Measurements from ENCODE around the gene SLC6A16. TPM values are rescaled to one million over a fixed set of nuclear protein-coding genes. Genes with fewer than 3 reads are reported as not detected.

Gene SLC6A16
- total RNA-seq, 1 experiment from 2014 or later = 3.7 TPM

- BruUV-seq (replicated peaks) = no TSS peak
- DNase-seq (ENCODE audit: low spot score) = peak; percentile 34
- H3K9me3 ChIP-seq (ENCODE audit: low read depth, low read length, poor library complexity, severe bottlenecking) = no peaks in the 10 kb centered on the region
- ChIA-PET POLR2A (ENCODE audit: low non-redundant PET) (no interaction called here), CTCF (interaction anchor here (0.6 kb wide), 1 partner anchor 14 kb away, joined by 3 read pairs; no protein-coding TSS in a partner anchor)
- no peak overlapping the region for H3K27ac ChIP-seq (ENCODE audit: low read depth, low read length, poor library complexity, severe bottlenecking)
- intact Hi-C loops (cut with micrococcal nuclease; ENCODE audit: unreplicated experiment) = no loop called here
- TF ChIP-seq EZH2 (IDR thresholded peaks at IDR 0.05; ENCODE audit: borderline replicate concordance, low read depth, low read length, poor library complexity, severe bottlenecking) = no peak
- TF ChIP-seq, protein P1, sequence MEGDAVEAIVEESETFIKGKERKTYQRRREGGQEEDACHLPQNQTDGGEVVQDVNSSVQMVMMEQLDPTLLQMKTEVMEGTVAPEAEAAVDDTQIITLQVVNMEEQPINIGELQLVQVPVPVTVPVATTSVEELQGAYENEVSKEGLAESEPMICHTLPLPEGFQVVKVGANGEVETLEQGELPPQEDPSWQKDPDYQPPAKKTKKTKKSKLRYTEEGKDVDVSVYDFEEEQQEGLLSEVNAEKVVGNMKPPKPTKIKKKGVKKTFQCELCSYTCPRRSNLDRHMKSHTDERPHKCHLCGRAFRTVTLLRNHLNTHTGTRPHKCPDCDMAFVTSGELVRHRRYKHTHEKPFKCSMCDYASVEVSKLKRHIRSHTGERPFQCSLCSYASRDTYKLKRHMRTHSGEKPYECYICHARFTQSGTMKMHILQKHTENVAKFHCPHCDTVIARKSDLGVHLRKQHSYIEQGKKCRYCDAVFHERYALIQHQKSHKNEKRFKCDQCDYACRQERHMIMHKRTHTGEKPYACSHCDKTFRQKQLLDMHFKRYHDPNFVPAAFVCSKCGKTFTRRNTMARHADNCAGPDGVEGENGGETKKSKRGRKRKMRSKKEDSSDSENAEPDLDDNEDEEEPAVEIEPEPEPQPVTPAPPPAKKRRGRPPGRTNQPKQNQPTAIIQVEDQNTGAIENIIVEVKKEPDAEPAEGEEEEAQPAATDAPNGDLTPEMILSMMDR (conservative IDR thresholded peaks at IDR 0.05; ENCODE audit: low read depth, low read length) = no peak
- no peaks in the 10 kb centered on the region for H3K4me1 ChIP-seq (ENCODE audit: insufficient read depth, low read length, poor library complexity, severe bottlenecking)
- H3K27me3 ChIP-seq (replicated peaks; ENCODE audit: insufficient read depth, low read depth, low read length, poor library complexity) = no peaks in the 10 kb centered on the region
- peaks cover 81% of the 10 kb centered on the region for H3K36me3 ChIP-seq (ENCODE audit: insufficient read depth, low read length, poor library complexity, severe bottlenecking)
- H3K4me3 ChIP-seq (ENCODE audit: low read depth, low read length, poor library complexity, severe bottlenecking) = no peak overlapping the region
Measured at GRCh38 chr19:49348305-49349189, 23.6 kb upstream of the SLC6A16 start.

DNA sequence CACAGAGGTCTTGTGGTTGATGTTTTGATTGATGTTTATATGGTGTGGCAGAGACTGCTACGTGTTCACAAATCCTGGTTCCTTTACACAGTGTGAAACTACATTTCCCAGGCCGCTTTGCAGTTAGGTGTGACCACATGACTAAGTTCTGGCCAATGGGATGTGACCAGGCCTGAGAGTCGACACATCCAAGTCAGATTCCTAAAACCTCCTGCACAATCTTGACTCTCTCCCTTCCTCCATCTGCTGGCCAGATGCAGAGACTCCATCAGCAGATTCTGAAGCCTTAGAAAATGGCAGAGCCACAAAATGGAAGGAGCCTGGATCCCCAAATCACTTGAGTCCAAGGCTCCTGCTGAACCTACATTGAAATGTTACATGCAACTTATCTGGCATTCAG is 22.8 kb upstream of the SLC6A16 start:
- Histone ChIP-seq H3K9me3 (ENCODE audit: low read depth, low read length, poor library complexity, severe bottlenecking) (no peaks in the 10 kb centered on the region), H3K4me3 (ENCODE audit: low read depth, low read length, poor library complexity, severe bottlenecking) (no peak overlapping the region), H3K27me3 (replicated peaks; ENCODE audit: insufficient read depth, low read depth, low read length, poor library complexity) (no peaks in the 10 kb centered on the region), H3K4me1 (ENCODE audit: insufficient read depth, low read length, poor library complexity, severe bottlenecking) (no peaks in the 10 kb centered on the region), H3K36me3 (ENCODE audit: insufficient read depth, low read length, poor library complexity, severe bottlenecking) (peaks cover 84% of the 10 kb centered on the region), H3K27ac (ENCODE audit: low read depth, low read length, poor library complexity, severe bottlenecking) (no peak overlapping the region)
- BruUV-seq (replicated peaks) = no TSS peak
- DNase-seq (ENCODE audit: low spot score) = peak; percentile 68
- CTCF ChIA-PET = no interaction called here
- TF ChIP-seq EZH2 (IDR thresholded peaks at IDR 0.05; ENCODE audit: borderline replicate concordance, low read depth, low read length, poor library complexity, severe bottlenecking) = no peak
- TF ChIP-seq, protein P1 (conservative IDR thresholded peaks at IDR 0.05; ENCODE audit: low read depth, low read length) = 0 out of 2 replicates have a peak, but pooled peaks have one; percentile 31
- POLR2A ChIA-PET (ENCODE audit: low non-redundant PET) = interaction anchor here (0.5 kb wide), 1 partner anchor 10 kb away, joined by 4 read pairs; no protein-coding TSS in a partner anchor
- intact Hi-C loops (cut with micrococcal nuclease; ENCODE audit: unreplicated experiment) = no loop called here

DNA sequence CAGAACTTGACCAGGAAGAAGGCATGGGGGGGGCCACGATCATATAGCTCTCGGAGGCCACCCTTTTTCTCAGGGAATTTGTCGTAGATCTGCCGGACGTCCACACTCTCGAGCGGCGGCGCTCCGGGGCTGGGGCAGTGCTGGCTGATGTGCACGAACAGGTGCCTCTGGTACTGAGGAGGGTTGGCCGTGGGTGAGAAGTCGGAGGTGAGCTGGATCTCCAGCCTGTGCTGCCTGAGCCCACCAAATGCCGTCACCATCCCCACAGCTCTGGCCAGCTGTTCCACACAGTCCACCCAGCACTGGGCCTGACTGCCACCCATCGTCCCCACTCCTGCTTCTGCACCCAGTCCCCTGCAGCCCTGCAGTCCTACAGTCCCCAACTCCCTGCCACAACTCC is 22.2 kb upstream of the SLC6A16 start:
- TF ChIP-seq EZH2 (IDR thresholded peaks at IDR 0.05; ENCODE audit: borderline replicate concordance, low read depth, low read length, poor library complexity, severe bottlenecking) = no peak
- TF ChIP-seq, protein P1 (conservative IDR thresholded peaks at IDR 0.05; ENCODE audit: low read depth, low read length) = no peak

More for the DNA sequence above, 22.2 kb upstream of the SLC6A16 start:
- Histone ChIP-seq H3K27ac (ENCODE audit: low read depth, low read length, poor library complexity, severe bottlenecking) (no peak overlapping the region), H3K36me3 (ENCODE audit: insufficient read depth, low read length, poor library complexity, severe bottlenecking) (peaks cover 87% of the 10 kb centered on the region), H3K27me3 (replicated peaks; ENCODE audit: insufficient read depth, low read depth, low read length, poor library complexity) (no peaks in the 10 kb centered on the region), H3K4me1 (ENCODE audit: insufficient read depth, low read length, poor library complexity, severe bottlenecking) (no peaks in the 10 kb centered on the region), H3K9me3 (ENCODE audit: low read depth, low read length, poor library complexity, severe bottlenecking) (no peaks in the 10 kb centered on the region), H3K4me3 (ENCODE audit: low read depth, low read length, poor library complexity, severe bottlenecking) (no peak overlapping the region)
- no TSS peak for BruUV-seq (replicated peaks)
- ChIA-PET POLR2A (ENCODE audit: low non-redundant PET) (interaction anchor here (0.5 kb wide), 1 partner anchor 11 kb away, joined by 4 read pairs; no protein-coding TSS in a partner anchor), CTCF (no interaction called here)
- intact Hi-C loops (cut with micrococcal nuclease; ENCODE audit: unreplicated experiment) = no loop called here
- no peak for DNase-seq (ENCODE audit: low spot score)
